A549 (cell line): ENCODE results near the gene MAP2K6. TPM values are rescaled to one million over a fixed set of nuclear protein-coding genes. Genes with fewer than 3 reads are reported as not detected.
A peak's percentile ranks its signal among the peaks of the same experiment; 100 is the strongest.

Source experiments
- ATAC-seq, 2 experiments: fragments of 200-7000 bp in 1 of 2; fragments of >200 bp in 1 of 2; cut with Nextera tagmentation in 1 of 2; cut with Tn5 transposase in 1 of 2; 3 replicates each; pipeline versions ENCODE4 v1.8.0 to v1.9.1; 2018 to 2020; ENCODE audit warnings: mild to moderate bottlenecking in 1 of 2, moderate library complexity in 1 of 2
- CTCF ChIA-PET: fragments of 300-600 bp; sonication (Branson Sonifier 250); formaldehyde crosslinking; extraction: SDS; loops from one replicate; lab custom pipeline; 2021; ENCODE audit warnings: antibody characterized with exemption, inconsistent platforms; lab: Yijun Ruan, JAX
- POLR2A ChIA-PET: fragments of 350-600 bp; formaldehyde crosslinking; extraction: SDS; loops from one replicate; lab custom pipeline; 2021; ENCODE audit warnings: antibody characterized with exemption, inconsistent platforms; lab: Yijun Ruan, JAX
- DNase-seq, 2 experiments: peaks; one replicate each; pipeline versions ENCODE4 v3.0.0 to v3.0.0-alpha.2; 2011 to 2016; ENCODE audit warnings: low read depth in 1 of 2, low spot score in 1 of 2
- FAIRE-seq: peaks from 2 replicates; lab custom pipeline; 2011; peaks lifted over from hg19 to GRCh38; lab: Jason Lieb, UNC
- H3K27ac ChIP-seq, 2 experiments: fragments of >200 bp; sonication (Bioruptor Twin); formaldehyde crosslinking; 3 replicates each; pipeline ENCODE4 v1.5.1; 2016 to 2017
- H3K4me1 ChIP-seq: fragments of >200 bp; sonication (Bioruptor Twin); formaldehyde crosslinking; 3 replicates; pipeline ENCODE4 v1.6.1; 2016
- H3K4me2 ChIP-seq: fragments of >200 bp; sonication (Bioruptor Twin); formaldehyde crosslinking; 3 replicates; pipeline ENCODE4 v1.6.1; 2016
- H3K4me3 ChIP-seq: fragments of >200 bp; sonication (Bioruptor Twin); formaldehyde crosslinking; 3 replicates; pipeline ENCODE4 v1.5.1; 2016
- H3K9me3 ChIP-seq: fragments of >200 bp; sonication (Bioruptor Twin); formaldehyde crosslinking; 3 replicates; pipeline ENCODE4 v1.6.1; 2016
- BHLHE40 ChIP-seq: IDR thresholded peaks from 2 replicates; pipeline ENCODE4 v1.6.1; 2012; ENCODE audit warnings: low read depth, low read length, inconsistent platforms
- EHF ChIP-seq: fragments of 250-450 bp; sonication (Bioruptor Pico); IDR thresholded peaks from 2 replicates; pipeline ENCODE4 v1.5.0; 2020; ENCODE audit warnings: mild to moderate bottlenecking
- ESRRA ChIP-seq: fragments of 150-350 bp; IDR thresholded peaks from 2 replicates; pipeline ENCODE4 v1.6.1; 2014; ENCODE audit warnings: mild to moderate bottlenecking, low read length, borderline replicate concordance
- FOSB ChIP-seq: fragments of 250-450 bp; sonication (Bioruptor Pico); IDR thresholded peaks from 2 replicates; pipeline ENCODE4 v1.5.0; 2020; ENCODE audit warnings: mild to moderate bottlenecking, moderate library complexity
- FOSL2 ChIP-seq, 2 experiments: fragments of 450-650 bp in 1 of 2; fragments of >200 bp in 1 of 2; sonication (Bioruptor Twin) in 1 of 2; formaldehyde crosslinking; IDR thresholded peaks; 2 replicates each; pipeline versions ENCODE4 v1.5.0 to v1.6.1; 2016 to 2020; ENCODE audit warnings: mild to moderate bottlenecking in 1 of 2, moderate library complexity in 1 of 2
- FOXS1 ChIP-seq: fragments of 250-450 bp; sonication (Bioruptor Pico); IDR thresholded peaks from 2 replicates; pipeline ENCODE4 v1.5.0; 2020; ENCODE audit warnings: mild to moderate bottlenecking, moderate library complexity
- HEYL ChIP-seq: fragments of 250-450 bp; sonication (Bioruptor Pico); IDR thresholded peaks from 2 replicates; pipeline ENCODE4 v1.8.0; 2021; ENCODE audit warnings: mild to moderate bottlenecking, moderate library complexity
- HOXB5 ChIP-seq: fragments of 250-450 bp; sonication (Bioruptor Pico); IDR thresholded peaks from 2 replicates; pipeline ENCODE4 v1.5.0; 2020; ENCODE audit warnings: mild to moderate bottlenecking, moderate library complexity
- JUN ChIP-seq, 2 experiments: fragments of >200 bp; sonication (Bioruptor Twin); formaldehyde crosslinking; IDR thresholded peaks; 2 replicates in 1 of 2; 3 replicates in 1 of 2; pipeline ENCODE4 v1.6.1; 2016 to 2017
- JUNB ChIP-seq: fragments of >200 bp; sonication (Bioruptor Twin); formaldehyde crosslinking; IDR thresholded peaks from 2 replicates; pipeline ENCODE4 v1.6.1; 2016
- KDM5A ChIP-seq: fragments of 200-600 bp; sonication (generic); IDR thresholded peaks from 2 replicates; pipeline ENCODE4 v1.6.1; 2016; ENCODE audit warnings: antibody characterized with exemption, mild to moderate bottlenecking
- MYC ChIP-seq: IDR thresholded peaks from 2 replicates; pipeline ENCODE4 v1.6.1; 2012; ENCODE audit warnings: mild to moderate bottlenecking, inconsistent platforms, low read length, improper control_type of control experiment, borderline replicate concordance
- NR3C1 ChIP-seq: fragments of >200 bp; sonication (Bioruptor Twin); formaldehyde crosslinking; IDR thresholded peaks from 3 replicates; pipeline ENCODE4 v1.6.1; 2017
- PBX3 ChIP-seq: IDR thresholded peaks from 2 replicates; pipeline ENCODE4 v1.6.1; 2012
- PHF8 ChIP-seq: fragments of 200-600 bp; sonication (generic); IDR thresholded peaks from 2 replicates; pipeline ENCODE4 v1.6.1; 2016; ENCODE audit warnings: low read depth, mild to moderate bottlenecking, antibody characterized with exemption, moderate library complexity, borderline replicate concordance
- POLR2A ChIP-seq: IDR thresholded peaks from 2 replicates; pipeline ENCODE4 v1.6.1; 2012; ENCODE audit warnings: mild to moderate bottlenecking, low read length
- POLR2AphosphoS2 ChIP-seq: conservative IDR thresholded peaks from 2 replicates; pipeline ENCODE4 v1.6.1; 2012; ENCODE audit warnings: low read length, improper control_type of control experiment, inconsistent platforms
- RARB ChIP-seq: fragments of 250-450 bp; sonication (Bioruptor Pico); IDR thresholded peaks from 2 replicates; pipeline ENCODE4 v1.8.0; 2021; ENCODE audit warnings: mild to moderate bottlenecking, moderate library complexity
- RCOR1 ChIP-seq: fragments of 150-350 bp; IDR thresholded peaks from 2 replicates; pipeline ENCODE4 v1.6.1; 2014; ENCODE audit warnings: antibody characterized with exemption, low read length, low read depth
- SMC3 ChIP-seq: fragments of >200 bp; sonication (Bioruptor Twin); formaldehyde crosslinking; IDR thresholded peaks from 3 replicates; pipeline ENCODE4 v1.6.1; 2018; ENCODE audit warnings: inconsistent platforms
- ZNF302 ChIP-seq: fragments of 250-450 bp; sonication (Bioruptor Pico); IDR thresholded peaks from 2 replicates; pipeline ENCODE4 v1.9.0; 2021; ENCODE audit warnings: inconsistent platforms, mild to moderate bottlenecking, moderate library complexity
- WGBS: methylation state at CpG from one replicate; pipeline ENCODE4 v1.1.6; 2017; ENCODE audit errors: missing lambda C conversion rate; 5-methylcytosine and 5-hydroxymethylcytosine counted together
- polyA plus RNA-seq, 4 experiments: library from polyadenylated mRNA; depleted of rRNA in 3 of 4; stranded (reverse); fragments of >200 nt; fragmentation: RNase III in 1 of 4; extraction: RNeasy Plus Mini Kit Qiagen cat#74134 plus additional on column Dnase treatment in 1 of 4; gene quantifications; 2 replicates in 3 of 4; 3 replicates in 1 of 4; pipeline ENCODE4 v1.2.3, GENCODE V29; 2011 to 2017
- TF ChIP-seq, protein P1 (sequence below): fragments of >200 bp; sonication (Bioruptor Twin); formaldehyde crosslinking; IDR thresholded peaks from 3 replicates; pipeline ENCODE4 v1.5.1; 2016
- TF ChIP-seq, protein P2 (sequence below): IDR thresholded peaks from 2 replicates; pipeline ENCODE4 v1.6.1; 2012
- TF ChIP-seq, protein P3 (sequence below): fragments of 250-450 bp; sonication (Bioruptor Pico); IDR thresholded peaks from 2 replicates; pipeline ENCODE4 v1.5.0; 2021; ENCODE audit warnings: mild to moderate bottlenecking, moderate library complexity, borderline replicate concordance
- TF ChIP-seq, protein P4 (sequence below): fragments of 150-350 bp; IDR thresholded peaks from 2 replicates; pipeline ENCODE4 v1.6.1; 2014; ENCODE audit warnings: low read depth, mild to moderate bottlenecking, low read length
- TF ChIP-seq, protein P5 (sequence below): fragments of 450-650 bp; IDR thresholded peaks from 2 replicates; pipeline ENCODE4 v1.6.1; 2014; ENCODE audit warnings: antibody characterized with exemption

MAP2K6 gene
- polyA plus RNA-seq, 2 of the 4 experiments (the other 2 are of a cell fraction): 20.2 to 20.7 TPM

- peaks cover 7% of the 10 kb centered on the region; the same call in 2 of the 3 replicates for H3K4me1 ChIP-seq
- no peak overlapping the region for H3K4me3 ChIP-seq
- FAIRE-seq: no peak
- ChIA-PET POLR2A (no interaction called here), CTCF (interaction anchor here (1.3 to 1.7 kb wide), 3 partner anchors 22 to 74 kb away, joined by 3 to 4 read pairs (median 4); no protein-coding TSS in a partner anchor)
- H3K27ac ChIP-seq: peak overlapping the region in 1 of 2 experiments; percentile 20; a peak in 2 of 6 replicates
- ATAC-seq: peak in 1 of 2 experiments; percentile 37; a peak in 3 of 6 replicates
- H3K4me2 ChIP-seq: no peak overlapping the region
- 85% methylated on average over 8 of the region's 8 CpGs for WGBS
- TF ChIP-seq, protein P1, sequence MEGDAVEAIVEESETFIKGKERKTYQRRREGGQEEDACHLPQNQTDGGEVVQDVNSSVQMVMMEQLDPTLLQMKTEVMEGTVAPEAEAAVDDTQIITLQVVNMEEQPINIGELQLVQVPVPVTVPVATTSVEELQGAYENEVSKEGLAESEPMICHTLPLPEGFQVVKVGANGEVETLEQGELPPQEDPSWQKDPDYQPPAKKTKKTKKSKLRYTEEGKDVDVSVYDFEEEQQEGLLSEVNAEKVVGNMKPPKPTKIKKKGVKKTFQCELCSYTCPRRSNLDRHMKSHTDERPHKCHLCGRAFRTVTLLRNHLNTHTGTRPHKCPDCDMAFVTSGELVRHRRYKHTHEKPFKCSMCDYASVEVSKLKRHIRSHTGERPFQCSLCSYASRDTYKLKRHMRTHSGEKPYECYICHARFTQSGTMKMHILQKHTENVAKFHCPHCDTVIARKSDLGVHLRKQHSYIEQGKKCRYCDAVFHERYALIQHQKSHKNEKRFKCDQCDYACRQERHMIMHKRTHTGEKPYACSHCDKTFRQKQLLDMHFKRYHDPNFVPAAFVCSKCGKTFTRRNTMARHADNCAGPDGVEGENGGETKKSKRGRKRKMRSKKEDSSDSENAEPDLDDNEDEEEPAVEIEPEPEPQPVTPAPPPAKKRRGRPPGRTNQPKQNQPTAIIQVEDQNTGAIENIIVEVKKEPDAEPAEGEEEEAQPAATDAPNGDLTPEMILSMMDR: no peak
- TF ChIP-seq KDM5A (no peak), PBX3 (no peak), HEYL (CRISPR knock-in tag) (no peak), FOSB (CRISPR knock-in tag) (no peak), RARB (CRISPR knock-in tag) (no peak), HOXB5 (no peak), JUNB (no peak), BHLHE40 (no peak), POLR2AphosphoS2 (no peak), NR3C1 (no peak), RCOR1 (no peak), MYC (no peak)
- TF ChIP-seq, protein P2, sequence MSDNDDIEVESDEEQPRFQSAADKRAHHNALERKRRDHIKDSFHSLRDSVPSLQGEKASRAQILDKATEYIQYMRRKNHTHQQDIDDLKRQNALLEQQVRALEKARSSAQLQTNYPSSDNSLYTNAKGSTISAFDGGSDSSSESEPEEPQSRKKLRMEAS: no peak
- no peak for DNase-seq
- H3K9me3 ChIP-seq: no peaks in the 10 kb centered on the region
Measured at GRCh38 chr17:69451416-69452394, 37.2 kb downstream of the MAP2K6 start.

DNA sequence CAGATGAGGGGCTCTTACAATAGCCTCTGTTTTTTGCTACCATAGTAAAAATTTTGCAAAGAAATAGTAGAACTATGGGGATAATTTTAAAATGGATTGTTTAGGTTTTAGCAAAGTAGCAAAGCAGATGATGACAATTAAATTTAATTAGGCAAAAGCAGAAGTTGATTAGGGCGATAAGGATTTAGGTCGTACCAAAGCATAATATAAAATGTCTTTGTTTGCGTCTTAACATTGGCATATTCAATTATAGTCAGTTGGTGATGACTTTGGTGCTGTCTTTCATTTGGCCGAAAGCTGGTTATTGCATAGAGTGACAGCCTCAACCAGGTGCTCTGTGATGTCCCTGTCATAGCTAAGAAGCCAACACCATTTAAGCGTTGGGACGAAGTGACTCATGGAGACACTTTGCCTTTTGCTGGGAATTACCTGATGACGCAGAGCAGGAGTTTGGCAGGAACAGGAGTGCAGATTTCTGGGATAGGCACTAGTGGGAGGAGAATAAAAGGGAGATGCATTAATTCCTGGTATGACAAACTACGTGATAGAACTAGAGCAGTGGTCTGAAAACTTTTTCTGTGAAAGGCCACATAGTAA, 38.3 kb downstream of the MAP2K6 start:
- Histone ChIP-seq H3K27ac (no peak overlapping the region), H3K4me3 (no peak overlapping the region), H3K4me2 (no peak overlapping the region), H3K9me3 (no peaks in the 10 kb centered on the region), H3K4me1 (peaks cover 7% of the 10 kb centered on the region; the same call in 2 of the 3 replicates)
- DNase-seq (no peak), FAIRE-seq (no peak), ATAC-seq (no peak)
- ChIA-PET POLR2A (no interaction called here), CTCF (interaction anchor here (1.5 kb wide), 1 partner anchor 73 kb away, joined by 3 read pairs; no protein-coding TSS in a partner anchor)
- WGBS: 84% methylated on average over 8 of the region's 8 CpGs
- no peak for TF ChIP-seq PHF8
- TF ChIP-seq RCOR1: no peak
- TF ChIP-seq FOSL2 (IDR thresholded peaks at IDR 0.05): no peak
- TF ChIP-seq FOSL2 (CRISPR knock-in tag; IDR thresholded peaks at IDR 0.05): no peak
- TF ChIP-seq JUN (IDR thresholded peaks at IDR 0.05): no peak
- TF ChIP-seq, protein P3, sequence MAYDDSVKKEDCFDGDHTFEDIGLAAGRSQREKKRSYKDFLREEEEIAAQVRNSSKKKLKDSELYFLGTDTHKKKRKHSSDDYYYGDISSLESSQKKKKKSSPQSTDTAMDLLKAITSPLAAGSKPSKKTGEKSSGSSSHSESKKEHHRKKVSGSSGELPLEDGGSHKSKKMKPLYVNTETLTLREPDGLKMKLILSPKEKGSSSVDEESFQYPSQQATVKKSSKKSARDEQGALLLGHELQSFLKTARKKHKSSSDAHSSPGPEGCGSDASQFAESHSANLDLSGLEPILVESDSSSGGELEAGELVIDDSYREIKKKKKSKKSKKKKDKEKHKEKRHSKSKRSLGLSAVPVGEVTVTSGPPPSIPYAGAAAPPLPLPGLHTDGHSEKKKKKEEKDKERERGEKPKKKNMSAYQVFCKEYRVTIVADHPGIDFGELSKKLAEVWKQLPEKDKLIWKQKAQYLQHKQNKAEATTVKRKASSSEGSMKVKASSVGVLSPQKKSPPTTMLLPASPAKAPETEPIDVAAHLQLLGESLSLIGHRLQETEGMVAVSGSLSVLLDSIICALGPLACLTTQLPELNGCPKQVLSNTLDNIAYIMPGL: no peak
- no peak for TF ChIP-seq KDM5A
- TF ChIP-seq, protein P1: no peak
- TF ChIP-seq SMC3: no peak
- no peak for TF ChIP-seq HEYL (CRISPR knock-in tag)
- no peak for TF ChIP-seq EHF
- TF ChIP-seq FOXS1: no peak
- TF ChIP-seq, protein P4, sequence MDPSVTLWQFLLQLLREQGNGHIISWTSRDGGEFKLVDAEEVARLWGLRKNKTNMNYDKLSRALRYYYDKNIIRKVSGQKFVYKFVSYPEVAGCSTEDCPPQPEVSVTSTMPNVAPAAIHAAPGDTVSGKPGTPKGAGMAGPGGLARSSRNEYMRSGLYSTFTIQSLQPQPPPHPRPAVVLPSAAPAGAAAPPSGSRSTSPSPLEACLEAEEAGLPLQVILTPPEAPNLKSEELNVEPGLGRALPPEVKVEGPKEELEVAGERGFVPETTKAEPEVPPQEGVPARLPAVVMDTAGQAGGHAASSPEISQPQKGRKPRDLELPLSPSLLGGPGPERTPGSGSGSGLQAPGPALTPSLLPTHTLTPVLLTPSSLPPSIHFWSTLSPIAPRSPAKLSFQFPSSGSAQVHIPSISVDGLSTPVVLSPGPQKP: no peak
- TF ChIP-seq, protein P5, sequence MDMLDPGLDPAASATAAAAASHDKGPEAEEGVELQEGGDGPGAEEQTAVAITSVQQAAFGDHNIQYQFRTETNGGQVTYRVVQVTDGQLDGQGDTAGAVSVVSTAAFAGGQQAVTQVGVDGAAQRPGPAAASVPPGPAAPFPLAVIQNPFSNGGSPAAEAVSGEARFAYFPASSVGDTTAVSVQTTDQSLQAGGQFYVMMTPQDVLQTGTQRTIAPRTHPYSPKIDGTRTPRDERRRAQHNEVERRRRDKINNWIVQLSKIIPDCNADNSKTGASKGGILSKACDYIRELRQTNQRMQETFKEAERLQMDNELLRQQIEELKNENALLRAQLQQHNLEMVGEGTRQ: no peak
- TF ChIP-seq ZNF302: no peak
- TF ChIP-seq ESRRA: no peak
- TF ChIP-seq POLR2A: no peak
